ENCODE results near the gene SMIM13.

DNA sequence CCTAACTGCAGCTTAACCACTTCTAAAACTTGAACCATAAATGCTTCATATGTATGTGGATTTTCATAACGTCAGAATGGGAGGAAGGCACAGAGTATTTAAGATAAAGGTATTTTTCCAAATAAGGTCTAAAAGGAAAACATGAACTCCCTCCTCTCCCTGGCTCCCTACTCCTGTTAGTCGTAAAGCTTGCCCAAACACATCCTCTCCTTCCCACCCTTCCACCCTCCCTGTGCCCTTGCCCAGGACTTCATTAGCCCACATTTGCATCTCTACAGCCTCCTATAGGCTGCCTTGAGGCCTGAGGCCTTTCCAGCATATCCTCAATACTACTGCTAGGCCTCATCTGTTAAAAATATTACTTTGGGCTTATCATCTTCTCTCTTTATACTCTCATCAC is 17.1 kb upstream of the SMIM13 start:
- TF ChIP-seq ZBTB7A (IDR thresholded peaks at IDR 0.05; ENCODE audit: low read depth) (no peak), CREB1 (IDR thresholded peaks at IDR 0.05; ENCODE audit: low read depth) (no peak), EP300 (IDR thresholded peaks at IDR 0.05; ENCODE audit: borderline replicate concordance) (no peak), YY1 (IDR thresholded peaks at IDR 0.05; ENCODE audit: low read depth) (no peak), RAD21 (IDR thresholded peaks at IDR 0.05; ENCODE audit: low read depth) (no peak), EGR1 (IDR thresholded peaks at IDR 0.05) (no peak), NFIC (IDR thresholded peaks at IDR 0.05) (no peak), TCF12 (IDR thresholded peaks at IDR 0.05; ENCODE audit: low read depth) (no peak), TAF1 (IDR thresholded peaks at IDR 0.05; ENCODE audit: low read depth) (no peak), FOXM1 (IDR thresholded peaks at IDR 0.05; ENCODE audit: borderline replicate concordance, low read depth) (no peak), CEBPB (IDR thresholded peaks at IDR 0.05) (no peak)
- TF ChIP-seq, protein P1, sequence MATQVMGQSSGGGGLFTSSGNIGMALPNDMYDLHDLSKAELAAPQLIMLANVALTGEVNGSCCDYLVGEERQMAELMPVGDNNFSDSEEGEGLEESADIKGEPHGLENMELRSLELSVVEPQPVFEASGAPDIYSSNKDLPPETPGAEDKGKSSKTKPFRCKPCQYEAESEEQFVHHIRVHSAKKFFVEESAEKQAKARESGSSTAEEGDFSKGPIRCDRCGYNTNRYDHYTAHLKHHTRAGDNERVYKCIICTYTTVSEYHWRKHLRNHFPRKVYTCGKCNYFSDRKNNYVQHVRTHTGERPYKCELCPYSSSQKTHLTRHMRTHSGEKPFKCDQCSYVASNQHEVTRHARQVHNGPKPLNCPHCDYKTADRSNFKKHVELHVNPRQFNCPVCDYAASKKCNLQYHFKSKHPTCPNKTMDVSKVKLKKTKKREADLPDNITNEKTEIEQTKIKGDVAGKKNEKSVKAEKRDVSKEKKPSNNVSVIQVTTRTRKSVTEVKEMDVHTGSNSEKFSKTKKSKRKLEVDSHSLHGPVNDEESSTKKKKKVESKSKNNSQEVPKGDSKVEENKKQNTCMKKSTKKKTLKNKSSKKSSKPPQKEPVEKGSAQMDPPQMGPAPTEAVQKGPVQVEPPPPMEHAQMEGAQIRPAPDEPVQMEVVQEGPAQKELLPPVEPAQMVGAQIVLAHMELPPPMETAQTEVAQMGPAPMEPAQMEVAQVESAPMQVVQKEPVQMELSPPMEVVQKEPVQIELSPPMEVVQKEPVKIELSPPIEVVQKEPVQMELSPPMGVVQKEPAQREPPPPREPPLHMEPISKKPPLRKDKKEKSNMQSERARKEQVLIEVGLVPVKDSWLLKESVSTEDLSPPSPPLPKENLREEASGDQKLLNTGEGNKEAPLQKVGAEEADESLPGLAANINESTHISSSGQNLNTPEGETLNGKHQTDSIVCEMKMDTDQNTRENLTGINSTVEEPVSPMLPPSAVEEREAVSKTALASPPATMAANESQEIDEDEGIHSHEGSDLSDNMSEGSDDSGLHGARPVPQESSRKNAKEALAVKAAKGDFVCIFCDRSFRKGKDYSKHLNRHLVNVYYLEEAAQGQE (IDR thresholded peaks at IDR 0.05; ENCODE audit: low read depth): no peak
- TF ChIP-seq, protein P2, sequence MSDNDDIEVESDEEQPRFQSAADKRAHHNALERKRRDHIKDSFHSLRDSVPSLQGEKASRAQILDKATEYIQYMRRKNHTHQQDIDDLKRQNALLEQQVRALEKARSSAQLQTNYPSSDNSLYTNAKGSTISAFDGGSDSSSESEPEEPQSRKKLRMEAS (IDR thresholded peaks at IDR 0.05): no peak
- TF ChIP-seq, protein P3, sequence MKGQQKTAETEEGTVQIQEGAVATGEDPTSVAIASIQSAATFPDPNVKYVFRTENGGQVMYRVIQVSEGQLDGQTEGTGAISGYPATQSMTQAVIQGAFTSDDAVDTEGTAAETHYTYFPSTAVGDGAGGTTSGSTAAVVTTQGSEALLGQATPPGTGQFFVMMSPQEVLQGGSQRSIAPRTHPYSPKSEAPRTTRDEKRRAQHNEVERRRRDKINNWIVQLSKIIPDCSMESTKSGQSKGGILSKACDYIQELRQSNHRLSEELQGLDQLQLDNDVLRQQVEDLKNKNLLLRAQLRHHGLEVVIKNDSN (IDR thresholded peaks at IDR 0.05): no peak

All from Ishikawa (cell line).